GM19395 (cell line): ENCODE results near the gene PCBP1.
"Not testable (repeated sequence)": the region's sequence is repeated elsewhere in the genome, so short reads cannot be mapped to it uniquely, and the experiment has no call there.

Source experiments
- ATAC-seq: cut with Tn5 transposase; IDR thresholded peaks from one replicate; pipeline ENCODE4 v1.9.1; 2021; ENCODE audit warnings: mild to moderate bottlenecking, moderate library complexity; ENCODE audit not compliant: unreplicated experiment

Gene PCBP1

GRCh38 chr2:70123051-70123828 is 36.0 kb downstream of the PCBP1 start:
- no peak for ATAC-seq

DNA sequence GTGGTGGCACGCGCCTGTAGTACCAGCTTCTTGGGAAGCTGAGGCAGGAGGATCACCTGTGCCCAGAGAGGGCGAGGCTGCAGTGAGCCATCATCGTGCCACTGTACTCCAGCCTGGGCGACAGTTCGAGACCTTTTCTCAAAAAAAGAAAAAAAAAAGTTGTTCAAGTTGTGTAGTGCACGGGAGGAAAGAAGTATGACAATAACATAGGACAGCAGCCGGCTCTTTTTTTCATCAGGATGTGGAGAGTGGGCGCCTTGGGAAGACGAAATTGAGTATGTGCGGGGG is 36.5 kb downstream of the PCBP1 start:
- ATAC-seq: no peak

- peak; percentile 40 for ATAC-seq
Measured at GRCh38 chr2:70124983-70125480, 37.8 kb downstream of the PCBP1 start.

- no peak for ATAC-seq
Measured at GRCh38 chr2:70125498-70125898, 38.2 kb downstream of the PCBP1 start.

DNA sequence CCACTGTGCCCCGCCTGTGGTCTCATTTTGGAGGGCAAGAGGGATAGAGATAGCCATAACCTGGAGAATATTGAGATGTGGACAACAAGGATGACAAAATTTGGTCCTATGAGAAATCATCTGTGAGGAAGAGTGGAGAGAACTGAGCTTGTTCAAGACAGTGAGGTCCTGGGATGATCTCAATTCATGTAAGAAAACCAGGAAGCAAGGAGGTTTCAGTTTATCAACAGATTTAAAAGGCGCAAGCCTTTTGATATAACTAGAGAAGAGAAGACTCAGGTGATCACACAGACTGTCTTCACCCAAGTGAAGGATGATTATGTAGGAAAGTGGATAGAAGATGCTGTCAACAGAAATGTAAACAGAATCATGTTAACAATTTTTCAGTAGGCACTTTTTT is 39.1 kb downstream of the PCBP1 start:
- ATAC-seq: no peak

GRCh38 chr2:70128005-70128404 is 40.7 kb downstream of the PCBP1 start:
- no peak for ATAC-seq

- not testable (repeated sequence) for ATAC-seq
Measured at GRCh38 chr2:70131344-70132143, 44.3 kb downstream of the PCBP1 start.

GRCh38 chr2:70132244-70133126 is 45.2 kb downstream of the PCBP1 start:
- peak; percentile 55 for ATAC-seq

GRCh38 chr2:70133127-70133452 is 45.8 kb downstream of the PCBP1 start:
- ATAC-seq: no peak

- no peak for ATAC-seq
Measured at GRCh38 chr2:70133491-70134322, 46.4 kb downstream of the PCBP1 start.

DNA sequence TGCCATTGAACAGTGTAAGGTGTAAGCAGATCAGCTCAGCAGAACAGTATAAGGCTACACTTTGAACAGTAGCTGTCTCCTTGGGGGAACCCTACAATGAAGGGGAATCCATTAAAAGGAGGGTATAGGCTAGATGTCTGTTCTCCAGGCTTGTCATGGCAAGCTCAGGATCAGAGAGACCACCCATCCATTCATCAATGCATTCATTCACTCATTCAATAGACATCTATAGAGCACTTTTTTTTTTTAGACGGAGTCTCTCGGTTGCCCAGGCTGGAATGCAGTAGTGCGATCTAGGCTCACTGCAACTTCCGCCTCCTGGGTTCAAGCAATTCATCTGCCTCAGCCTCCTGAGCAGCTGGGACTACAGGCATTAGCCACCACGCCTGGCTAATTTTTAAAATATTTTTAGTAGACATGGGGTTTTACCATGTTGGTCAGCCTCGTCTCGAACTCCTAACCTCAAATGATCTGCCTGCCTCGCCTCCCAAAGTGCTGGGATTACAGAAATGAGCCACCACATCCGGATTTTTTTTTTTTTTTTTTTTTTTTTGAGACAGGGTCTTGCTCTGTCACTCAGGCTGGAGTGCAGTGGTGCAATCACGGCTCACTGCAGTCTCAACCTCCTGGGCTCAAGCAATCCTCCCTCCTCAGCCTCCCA is 47.2 kb downstream of the PCBP1 start:
- ATAC-seq: not testable (repeated sequence)
